Activated naive CD8-positive, alpha-beta T cell treated with anti-CD3 and anti-CD28 coated beads, Interleukin-2, amount 50 U/mL, for 24 hours (primary cell): ENCODE measurements around the gene NCAPD2.
"Not testable (repeated sequence)": the region's sequence is repeated elsewhere in the genome, so short reads cannot be mapped to it uniquely, and the experiment has no call there.

Experiments
- ATAC-seq: fragments of 150-1000 bp; cut with Tn5 transposase; one replicate; pipeline ENCODE4 v1.10.0; 2021
- DNase-seq: peaks from one replicate; pipeline ENCODE4 v3.0.0; 2021
- H3K27ac Mint-ChIP-seq: one replicate; pipeline ENCODE4 v1.8.0; 2021; ENCODE audit warnings: mild to moderate bottlenecking, mixed read lengths
- H3K27me3 Mint-ChIP-seq: one replicate; pipeline ENCODE4 v1.8.0; 2021; ENCODE audit warnings: mixed read lengths
- H3K36me3 Mint-ChIP-seq: one replicate; pipeline ENCODE4 v1.8.0; 2021; ENCODE audit warnings: low read depth, mixed read lengths
- H3K4me1 Mint-ChIP-seq: one replicate; pipeline ENCODE4 v1.8.0; 2021; ENCODE audit warnings: mixed read lengths
- H3K4me3 Mint-ChIP-seq: one replicate; pipeline ENCODE4 v1.8.0; 2021; ENCODE audit warnings: mild to moderate bottlenecking, moderate library complexity, mixed read lengths
- H3K9me3 Mint-ChIP-seq: one replicate; pipeline ENCODE4 v1.8.0; 2021; ENCODE audit warnings: mixed read lengths

Gene NCAPD2

DNA sequence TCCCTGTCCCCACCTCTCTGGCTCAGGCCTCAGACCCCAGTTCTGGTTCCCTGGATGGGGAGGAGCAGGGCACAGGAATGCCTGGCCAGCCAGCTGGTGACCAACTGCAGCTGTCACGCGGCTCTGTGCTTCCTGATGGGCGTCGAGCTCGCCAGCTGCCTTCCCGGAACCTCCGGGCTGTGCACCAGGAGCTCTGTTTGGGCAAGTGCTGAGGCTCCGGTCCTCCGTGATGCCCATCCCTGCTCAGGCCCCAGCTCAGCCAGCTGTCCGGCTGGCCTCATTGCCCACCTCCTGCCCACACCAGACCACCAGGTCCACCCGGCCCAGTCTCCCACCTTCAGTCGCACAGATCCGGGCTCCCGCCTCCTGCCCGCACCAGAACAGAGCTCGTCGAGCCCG lies 57.2 kb downstream of the NCAPD2 start:
- H3K4me3 Mint-ChIP-seq, result no peak overlapping the region
- H3K27ac Mint-ChIP-seq, result no peak overlapping the region
- H3K27me3 Mint-ChIP-seq, result no peaks in the 10 kb centered on the region
- DNase-seq (no peak), ATAC-seq (no peak)
- no peaks in the 10 kb centered on the region for H3K9me3 Mint-ChIP-seq
- H3K4me1 Mint-ChIP-seq, result peaks cover 32% of the 10 kb centered on the region
- H3K36me3 Mint-ChIP-seq, result peaks cover 11% of the 10 kb centered on the region

DNA sequence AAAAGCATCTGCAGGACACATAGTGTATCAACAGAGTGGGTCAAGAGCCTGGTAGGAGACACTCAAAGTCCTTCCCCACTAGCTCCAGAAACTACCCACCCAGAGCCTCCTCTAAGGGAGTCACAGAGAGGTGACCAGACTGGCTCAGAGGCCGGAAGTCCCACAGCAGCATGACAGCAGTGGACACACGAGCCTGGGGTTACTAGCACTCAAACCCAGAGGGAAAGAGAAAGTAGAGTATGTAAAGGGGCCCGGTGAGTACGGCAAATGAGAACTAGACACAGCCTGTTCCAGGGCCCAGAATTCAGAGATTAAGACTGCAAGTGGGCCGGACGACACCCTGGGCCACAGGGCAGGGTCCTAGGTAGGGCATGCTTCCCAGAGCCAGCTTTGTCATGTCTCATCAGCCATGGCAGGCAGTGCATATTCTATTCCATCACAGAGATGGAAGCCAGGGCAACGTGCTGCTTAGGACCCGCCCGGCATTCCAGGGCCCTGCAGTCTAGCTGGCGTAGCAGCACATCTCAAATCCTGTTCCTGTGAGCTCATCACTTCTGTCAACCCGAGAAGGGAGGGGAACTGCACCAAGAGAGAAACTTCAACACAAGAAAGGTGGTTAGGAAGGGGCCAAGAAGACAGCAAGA lies 57.7 kb downstream of the NCAPD2 start:
- no peaks in the 10 kb centered on the region for H3K27me3 Mint-ChIP-seq
- H3K27ac Mint-ChIP-seq, result no peak overlapping the region
- ATAC-seq (no peak), DNase-seq (no peak)
- peaks cover 35% of the 10 kb centered on the region for H3K4me1 Mint-ChIP-seq
- peaks cover 12% of the 10 kb centered on the region for H3K36me3 Mint-ChIP-seq
- no peaks in the 10 kb centered on the region for H3K9me3 Mint-ChIP-seq
- H3K4me3 Mint-ChIP-seq, result no peak overlapping the region

DNA sequence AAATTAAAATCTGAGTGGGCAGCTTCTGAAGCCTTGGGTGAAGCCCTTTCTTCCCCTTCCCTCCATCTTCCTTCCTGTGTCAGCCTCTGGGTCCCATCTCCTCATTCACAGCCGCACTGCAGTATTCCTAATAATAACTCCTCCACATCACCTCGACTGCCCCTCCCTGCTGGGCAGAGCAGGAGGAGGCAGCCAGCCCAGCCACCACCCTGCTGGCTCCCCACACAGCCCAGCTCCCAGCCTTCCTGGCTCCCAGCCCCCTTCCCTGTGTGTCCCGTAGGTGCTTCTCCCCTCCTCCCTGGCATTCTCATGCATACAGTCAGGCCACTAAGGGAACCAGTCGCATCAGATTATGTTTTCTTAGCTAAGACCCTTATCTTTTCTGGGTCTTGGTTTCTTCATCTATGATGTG lies 58.2 kb downstream of the NCAPD2 start:
- Mint-ChIP-seq H3K4me3 (no peak overlapping the region), H3K27me3 (no peaks in the 10 kb centered on the region), H3K36me3 (peaks cover 14% of the 10 kb centered on the region), H3K27ac (no peak overlapping the region), H3K4me1 (peaks cover 39% of the 10 kb centered on the region), H3K9me3 (no peaks in the 10 kb centered on the region)
- no peak for DNase-seq
- no peak for ATAC-seq

DNA sequence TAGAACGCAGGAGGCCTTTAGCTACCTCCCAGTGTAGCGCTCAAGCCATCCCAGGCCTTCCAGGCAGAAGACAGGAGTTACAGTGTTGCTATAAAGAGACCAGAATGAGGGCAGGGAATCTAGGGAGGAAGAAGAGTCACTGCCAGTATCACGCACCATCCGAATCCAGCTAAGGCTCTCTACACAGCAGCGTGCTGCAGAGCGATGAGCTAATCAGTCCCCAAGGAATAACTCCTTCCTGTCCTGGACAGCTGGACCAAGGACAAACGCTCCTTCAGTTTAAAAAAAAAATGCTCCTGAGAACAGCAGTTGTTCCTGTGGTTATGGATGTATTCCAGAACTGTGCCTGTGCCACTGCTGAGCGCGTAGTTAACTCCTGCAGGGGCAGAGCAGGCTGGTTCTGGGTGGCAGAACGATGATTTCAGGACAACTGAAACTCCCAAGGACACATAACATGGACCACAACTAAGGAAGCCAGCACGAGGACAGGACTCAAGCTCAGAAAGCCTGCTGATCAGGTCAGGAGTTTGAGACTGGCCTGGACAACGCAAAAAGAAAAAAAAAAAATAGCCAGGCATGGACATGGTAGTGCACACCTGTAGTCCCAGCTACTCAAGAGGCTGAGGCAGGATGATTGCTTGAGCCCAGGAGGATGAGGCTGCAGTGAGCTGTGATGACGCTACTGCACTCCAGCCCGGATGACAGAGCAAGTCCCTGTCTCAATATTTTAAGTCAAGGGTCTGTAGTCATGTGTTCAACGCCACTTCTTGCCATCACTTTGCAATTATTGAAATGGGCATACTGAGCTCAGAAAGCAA lies 59.4 kb downstream of the NCAPD2 start:
- Mint-ChIP-seq H3K27ac (no peak overlapping the region), H3K9me3 (no peaks in the 10 kb centered on the region), H3K4me3 (peak overlapping the region; percentile 94), H3K27me3 (no peaks in the 10 kb centered on the region), H3K4me1 (peaks cover 43% of the 10 kb centered on the region), H3K36me3 (peaks cover 12% of the 10 kb centered on the region)
- no peak for ATAC-seq
- DNase-seq, result no peak

DNA sequence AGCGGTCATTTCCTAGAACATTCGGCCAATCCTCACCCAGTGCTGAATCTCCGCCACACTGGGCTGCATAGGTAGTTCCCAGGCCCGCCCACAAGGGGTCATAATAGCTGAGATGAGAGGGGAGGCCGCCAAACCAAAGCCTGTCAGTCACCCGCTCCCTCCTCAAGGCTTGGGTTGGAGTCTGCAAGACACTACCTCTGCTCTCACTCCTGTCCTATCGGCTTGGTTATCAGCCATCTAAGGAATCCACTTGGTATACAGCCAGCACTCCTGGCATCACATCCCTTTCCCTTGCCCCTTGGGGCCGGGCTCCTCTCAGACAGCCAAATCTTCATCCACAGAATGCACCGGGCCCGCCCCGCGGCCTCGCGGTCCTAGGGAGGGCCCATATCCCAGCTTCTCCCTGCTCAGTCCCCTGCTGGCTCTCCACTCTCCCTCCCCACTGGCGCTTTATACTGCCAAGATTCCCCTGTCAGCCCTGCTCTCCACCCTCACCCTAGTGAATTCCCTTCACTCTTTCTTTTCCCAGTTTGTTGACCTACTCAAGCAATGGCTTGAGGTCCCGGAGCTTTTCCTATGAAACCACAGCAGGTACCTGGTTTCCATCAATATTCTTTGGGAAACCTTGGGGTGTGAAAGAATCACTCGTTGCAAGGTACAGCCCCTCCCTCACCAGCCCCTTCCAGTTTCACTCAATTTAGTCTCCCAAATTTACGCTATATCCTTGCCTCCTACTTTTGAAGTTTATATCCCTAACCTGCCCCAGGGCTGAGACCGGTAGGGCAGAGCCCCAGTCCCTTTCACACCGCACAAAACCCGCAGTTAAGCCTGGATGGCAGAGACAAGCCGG lies 60.5 kb downstream of the NCAPD2 start:
- peak; percentile 70 for ATAC-seq
- no peaks in the 10 kb centered on the region for H3K27me3 Mint-ChIP-seq
- H3K36me3 Mint-ChIP-seq, result peaks cover 15% of the 10 kb centered on the region
- H3K4me3 Mint-ChIP-seq, result peak overlapping the region; percentile 94
- H3K4me1 Mint-ChIP-seq, result peaks cover 46% of the 10 kb centered on the region
- no peaks in the 10 kb centered on the region for H3K9me3 Mint-ChIP-seq
- peak overlapping the region; percentile 89 for H3K27ac Mint-ChIP-seq
- peak; percentile 82 for DNase-seq

DNA sequence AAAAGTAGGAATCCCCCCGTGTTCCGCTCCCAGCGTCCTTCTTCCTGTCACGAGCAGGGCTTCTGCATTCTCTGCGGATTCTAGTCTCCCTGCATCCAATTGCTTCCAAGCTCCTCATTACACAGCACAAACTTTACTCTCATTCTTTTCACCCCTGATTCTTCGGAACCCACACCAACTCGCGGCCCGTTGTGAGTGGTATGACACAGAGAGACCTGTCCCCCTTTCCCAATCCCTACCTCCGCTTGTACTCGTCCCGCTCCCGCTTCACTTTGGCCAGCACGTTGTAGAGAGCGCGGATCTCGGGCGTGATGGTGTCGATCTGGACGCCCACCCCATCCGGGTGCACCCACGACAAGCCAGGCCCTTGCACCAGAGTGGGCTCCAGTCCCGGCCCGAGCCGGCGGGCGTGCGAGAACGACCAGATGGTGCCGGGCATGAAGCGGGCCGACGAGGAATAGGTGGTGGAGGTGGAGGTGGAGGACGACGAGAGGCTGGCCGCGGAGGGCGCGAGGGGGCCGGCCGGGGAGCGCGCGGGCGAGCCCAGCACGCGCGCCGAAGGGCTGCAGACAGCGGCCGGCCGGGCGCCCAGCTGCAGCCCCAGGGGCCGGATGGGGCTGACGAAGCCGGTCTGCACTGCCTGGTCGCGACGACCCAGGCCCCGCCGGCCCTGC lies 61.3 kb downstream of the NCAPD2 start:
- peak overlapping the region; percentile 89 for H3K27ac Mint-ChIP-seq
- peak; percentile 5 for ATAC-seq
- peak overlapping the region; percentile 94 for H3K4me3 Mint-ChIP-seq
- peaks cover 22% of the 10 kb centered on the region for H3K36me3 Mint-ChIP-seq
- H3K27me3 Mint-ChIP-seq, result no peaks in the 10 kb centered on the region
- no peaks in the 10 kb centered on the region for H3K9me3 Mint-ChIP-seq
- peaks cover 52% of the 10 kb centered on the region for H3K4me1 Mint-ChIP-seq
- no peak for DNase-seq

DNA sequence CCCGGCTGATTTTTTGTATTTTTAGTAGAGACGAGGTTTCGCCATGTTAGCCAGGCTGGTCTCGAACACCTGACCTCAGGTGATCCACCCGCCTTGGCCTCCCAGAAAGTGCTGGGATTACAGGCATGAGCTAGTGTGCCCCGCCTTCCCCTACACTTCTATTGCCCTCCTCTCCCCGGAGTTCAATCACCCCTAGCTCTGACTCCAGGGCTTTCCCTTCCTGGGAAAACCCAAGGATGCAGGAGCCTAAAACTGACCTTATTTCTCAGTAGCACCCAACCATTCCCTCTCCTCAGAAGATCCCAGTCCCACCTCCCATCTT lies 62.6 kb downstream of the NCAPD2 start:
- Mint-ChIP-seq H3K4me1 (peaks cover 57% of the 10 kb centered on the region), H3K36me3 (peaks cover 34% of the 10 kb centered on the region), H3K27ac (peak overlapping the region; percentile 79), H3K4me3 (peak overlapping the region; percentile 94)
- DNase-seq, ATAC-seq, H3K27me3 Mint-ChIP-seq, H3K9me3 Mint-ChIP-seq: not testable (repeated sequence)

DNA sequence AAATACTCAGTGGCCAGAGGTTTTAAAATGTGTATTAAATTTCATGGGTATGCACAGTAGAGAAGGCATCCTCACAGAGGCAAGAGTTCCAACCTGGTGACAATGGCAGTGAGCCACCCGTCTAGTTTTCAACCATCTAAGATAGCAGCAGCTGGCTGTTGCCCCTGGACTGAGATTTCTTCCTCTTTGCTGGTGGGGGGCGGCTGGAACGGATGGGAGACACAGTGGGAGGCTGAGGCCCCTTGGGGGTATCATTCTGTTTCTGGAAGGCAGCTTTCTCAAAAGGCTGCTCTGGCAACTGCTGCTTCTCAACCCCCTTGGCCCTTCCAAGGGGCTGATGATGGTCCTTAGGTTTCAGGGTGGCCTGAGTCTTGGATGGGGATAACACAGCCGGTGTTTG lies 63.0 kb downstream of the NCAPD2 start:
- peaks cover 38% of the 10 kb centered on the region for H3K36me3 Mint-ChIP-seq
- H3K4me3 Mint-ChIP-seq, result peak overlapping the region; percentile 94
- no peak for DNase-seq
- peak overlapping the region; percentile 79 for H3K27ac Mint-ChIP-seq
- ATAC-seq, result no peak
- H3K9me3 Mint-ChIP-seq, result no peaks in the 10 kb centered on the region
- H3K4me1 Mint-ChIP-seq, result peaks cover 57% of the 10 kb centered on the region
- no peaks in the 10 kb centered on the region for H3K27me3 Mint-ChIP-seq

DNA sequence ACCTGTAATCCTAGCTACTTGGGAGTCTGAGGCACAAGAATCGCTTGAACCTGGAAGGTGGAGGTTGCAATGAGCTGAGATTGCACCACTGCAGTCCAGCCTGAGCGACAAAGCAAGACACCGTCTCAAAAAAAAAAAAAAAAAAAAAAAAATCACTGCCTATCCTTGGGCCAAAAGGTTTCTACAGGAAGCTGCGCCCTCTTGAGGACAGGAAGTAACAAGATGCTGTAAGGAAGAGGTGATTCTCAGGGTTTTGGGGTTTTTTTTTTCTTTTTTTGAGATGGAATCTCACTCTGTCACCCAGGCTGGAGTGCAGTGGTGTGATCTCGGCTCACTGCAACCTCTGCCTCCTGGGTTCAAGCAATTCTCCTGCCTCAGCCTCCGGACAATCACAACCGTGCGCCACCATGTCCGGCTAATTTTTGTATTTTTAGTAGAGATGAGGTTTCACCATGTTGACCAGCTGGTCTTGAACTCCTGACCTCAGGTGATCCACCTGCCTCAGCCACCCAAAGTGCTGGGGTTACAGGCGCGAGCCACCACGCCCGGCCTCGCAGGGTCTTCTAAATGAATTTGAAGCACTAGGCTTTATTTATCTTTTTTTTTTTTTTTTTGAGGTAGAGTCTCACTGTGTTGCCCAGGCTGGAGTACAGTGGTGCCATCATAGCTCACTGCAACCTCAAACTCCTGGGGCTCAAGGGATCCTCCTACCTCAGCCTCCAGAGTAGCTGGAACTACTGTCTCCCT lies 64.3 kb downstream of the NCAPD2 start:
- DNase-seq (peak; percentile 45), ATAC-seq (peak; percentile 8)
- Mint-ChIP-seq H3K27ac (peak overlapping the region; percentile 46), H3K36me3 (peaks cover 50% of the 10 kb centered on the region), H3K4me1 (peaks cover 49% of the 10 kb centered on the region)
- H3K9me3 Mint-ChIP-seq, H3K4me3 Mint-ChIP-seq, H3K27me3 Mint-ChIP-seq: not testable (repeated sequence)

DNA sequence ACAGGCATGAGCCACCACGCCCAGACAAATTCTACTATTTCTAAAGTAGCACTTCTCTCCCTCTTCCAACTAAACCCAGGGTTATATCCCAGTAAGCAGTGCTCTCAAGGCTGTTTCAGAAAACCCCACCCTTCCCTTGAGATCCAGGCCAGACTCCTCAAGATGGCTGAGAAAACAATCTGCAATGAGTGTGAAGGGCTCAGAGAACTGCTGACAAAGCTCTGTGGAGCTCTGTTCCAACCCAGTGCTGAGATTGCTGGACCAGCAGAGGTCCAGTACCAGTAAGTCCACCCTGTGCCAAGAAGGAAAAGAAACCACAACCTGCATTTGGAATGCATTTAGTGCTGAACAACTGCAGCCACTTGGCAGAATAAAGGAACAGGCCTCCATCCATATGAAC lies 65.6 kb downstream of the NCAPD2 start:
- DNase-seq, result no peak
- peaks cover 41% of the 10 kb centered on the region for H3K4me1 Mint-ChIP-seq
- H3K27ac Mint-ChIP-seq, result no peak overlapping the region
- no peaks in the 10 kb centered on the region for H3K9me3 Mint-ChIP-seq
- H3K27me3 Mint-ChIP-seq, result no peaks in the 10 kb centered on the region
- H3K36me3 Mint-ChIP-seq, result peaks cover 58% of the 10 kb centered on the region
- no peak for ATAC-seq
- H3K4me3 Mint-ChIP-seq, result no peak overlapping the region

DNA sequence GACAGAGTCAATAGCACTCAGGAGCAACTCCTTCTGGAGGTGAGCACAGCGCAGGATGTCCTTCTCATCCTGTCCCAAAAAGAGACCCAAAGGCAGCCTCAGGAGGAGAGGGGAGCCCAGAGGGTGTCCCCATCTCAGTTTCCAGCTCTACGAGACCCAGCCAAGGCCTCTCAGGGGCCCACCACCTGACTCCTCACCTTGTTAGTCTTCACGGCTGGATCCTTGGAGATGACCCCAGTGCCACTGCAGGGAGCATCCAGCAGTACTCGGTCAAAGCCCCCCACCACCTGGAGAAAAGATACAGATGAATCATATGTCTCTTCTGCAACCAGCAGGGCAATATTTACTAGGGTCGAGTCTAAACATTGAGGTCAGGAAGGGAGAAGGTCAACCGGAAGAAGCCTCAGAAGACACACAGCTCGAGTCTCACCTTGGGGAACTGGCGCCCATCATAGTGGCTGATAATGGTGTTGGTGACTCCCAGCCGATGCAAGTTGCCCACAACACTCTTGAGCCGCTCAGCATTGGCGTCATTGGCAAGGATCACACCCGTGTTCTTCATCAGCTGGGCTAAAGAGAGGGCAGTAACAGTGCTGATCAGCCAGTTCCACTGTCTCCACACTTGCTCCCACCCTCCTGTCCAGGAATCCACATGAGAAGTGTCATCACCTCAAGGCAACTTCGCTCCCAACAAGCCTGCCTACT lies 66.8 kb downstream of the NCAPD2 start:
- peaks cover 64% of the 10 kb centered on the region for H3K36me3 Mint-ChIP-seq
- no peaks in the 10 kb centered on the region for H3K27me3 Mint-ChIP-seq
- DNase-seq (no peak), ATAC-seq (no peak)
- peaks cover 41% of the 10 kb centered on the region for H3K4me1 Mint-ChIP-seq
- H3K4me3 Mint-ChIP-seq, result no peak overlapping the region
- H3K9me3 Mint-ChIP-seq, result no peaks in the 10 kb centered on the region
- peak overlapping the region; percentile 39 for H3K27ac Mint-ChIP-seq

DNA sequence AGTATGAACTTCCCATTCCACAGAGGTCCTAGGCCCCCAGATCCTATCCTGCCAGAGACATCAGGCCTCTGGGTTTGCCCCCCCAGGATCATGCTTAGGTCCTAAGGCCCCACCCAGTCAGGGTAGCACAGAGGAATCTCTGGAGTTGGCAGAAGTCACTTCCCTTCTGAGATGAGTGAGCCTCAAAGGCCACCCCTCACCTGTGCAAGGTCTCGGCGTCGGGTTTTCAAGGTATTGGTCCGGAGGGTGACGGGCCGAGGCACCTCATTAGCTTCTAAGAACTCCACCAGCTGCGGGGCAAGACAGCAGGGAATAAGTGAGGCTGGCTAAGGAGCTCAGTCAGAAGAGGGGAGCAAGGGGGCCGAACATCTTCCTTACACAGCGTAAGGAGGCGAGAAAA lies 69.0 kb downstream of the NCAPD2 start:
- ATAC-seq, result no peak
- Mint-ChIP-seq H3K36me3 (peaks cover 79% of the 10 kb centered on the region), H3K27ac (no peak overlapping the region), H3K4me3 (no peak overlapping the region), H3K9me3 (no peaks in the 10 kb centered on the region), H3K4me1 (peaks cover 54% of the 10 kb centered on the region), H3K27me3 (no peaks in the 10 kb centered on the region)
- no peak for DNase-seq

DNA sequence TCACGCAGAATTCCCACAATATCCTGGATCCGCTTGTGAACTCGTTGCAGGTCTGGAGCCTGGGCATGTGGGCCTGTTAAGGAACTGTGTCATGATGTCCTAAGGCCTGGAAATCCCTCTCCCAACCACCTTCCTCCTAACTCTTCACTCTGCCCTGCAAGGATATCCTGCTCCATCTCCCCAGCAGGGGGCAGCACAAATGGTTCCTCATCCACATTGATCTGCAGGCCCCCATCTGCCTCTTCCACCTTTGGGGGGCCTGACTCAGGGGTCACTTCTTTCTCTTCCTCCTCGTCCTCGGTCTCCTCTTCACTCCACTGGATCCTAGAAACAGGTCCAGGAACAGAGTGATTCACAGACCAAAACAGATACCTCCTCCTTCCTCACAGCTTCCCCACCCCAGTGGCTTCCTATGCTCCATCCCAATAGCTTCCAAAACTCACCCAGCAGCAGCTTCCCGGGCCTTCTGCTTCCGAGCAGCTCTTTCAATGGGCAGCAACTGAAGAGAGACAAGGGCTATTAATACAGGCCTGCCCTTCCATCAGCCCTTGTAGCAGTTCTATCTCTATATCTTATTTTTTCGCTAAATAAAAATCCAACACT lies 69.6 kb downstream of the NCAPD2 start:
- ATAC-seq, result peak; percentile 33
- peaks cover 56% of the 10 kb centered on the region for H3K4me1 Mint-ChIP-seq
- peaks cover 84% of the 10 kb centered on the region for H3K36me3 Mint-ChIP-seq
- no peaks in the 10 kb centered on the region for H3K27me3 Mint-ChIP-seq
- DNase-seq, result peak; percentile 81
- no peak overlapping the region for H3K27ac Mint-ChIP-seq
- no peaks in the 10 kb centered on the region for H3K9me3 Mint-ChIP-seq
- H3K4me3 Mint-ChIP-seq, result no peak overlapping the region
